HepG2 (cell line): Measurements from ENCODE around the gene FLAD1. TPM values are rescaled to one million over a fixed set of nuclear protein-coding genes. Genes with fewer than 3 reads are reported as not detected.
A peak's percentile ranks its signal among the peaks of the same experiment; 100 is the strongest.

ENCODE experiments used
- FOXC1 ChIP-seq: sonication (generic); formaldehyde crosslinking; IDR thresholded peaks from 2 replicates; pipeline ENCODE4 v1.8.0; 2022; ENCODE audit warnings: mild to moderate bottlenecking, missing genetic modification reagents, borderline replicate concordance
- FOXO1 ChIP-seq: sonication (generic); formaldehyde crosslinking; IDR thresholded peaks from 2 replicates; pipeline ENCODE4 v1.4.0; 2020; ENCODE audit warnings: missing genetic modification reagents
- HDAC6 ChIP-seq: fragments of 200-600 bp; sonication (generic); IDR thresholded peaks from 2 replicates; pipeline ENCODE4 v1.7.0; 2017; ENCODE audit warnings: mild to moderate bottlenecking, antibody characterized with exemption, low read length, low read depth
- MTA1 ChIP-seq: sonication (generic); formaldehyde crosslinking; IDR thresholded peaks from 2 replicates; pipeline ENCODE4 v1.4.0; 2020; ENCODE audit warnings: missing genetic modification reagents, mild to moderate bottlenecking, borderline replicate concordance
- NFRKB ChIP-seq: fragments of 450-650 bp; IDR thresholded peaks from 2 replicates; pipeline ENCODE4 v1.6.1; 2017
- RELA ChIP-seq: sonication (generic); formaldehyde crosslinking; IDR thresholded peaks from 2 replicates; pipeline ENCODE4 v1.4.0; 2020; ENCODE audit warnings: missing genetic modification reagents
- SMAD1 ChIP-seq: sonication (generic); formaldehyde crosslinking; IDR thresholded peaks from 2 replicates; pipeline ENCODE4 v1.4.0; 2020; ENCODE audit warnings: missing genetic modification reagents, low read depth, mild to moderate bottlenecking, borderline replicate concordance
- ZFP90 ChIP-seq: sonication (generic); formaldehyde crosslinking; IDR thresholded peaks from 2 replicates; pipeline ENCODE4 v1.8.0; 2022; ENCODE audit warnings: missing genetic modification reagents, mild to moderate bottlenecking, inconsistent platforms, borderline replicate concordance
- ZNF317 ChIP-seq: sonication (generic); formaldehyde crosslinking; IDR thresholded peaks from 2 replicates; pipeline ENCODE4 v1.5.0; 2020; ENCODE audit warnings: mild to moderate bottlenecking, missing genetic modification reagents
- ZNF576 ChIP-seq: sonication (generic); formaldehyde crosslinking; IDR thresholded peaks from 2 replicates; pipeline ENCODE4 v1.4.0; 2020; ENCODE audit warnings: mild to moderate bottlenecking, missing genetic modification reagents
- ZNF605 ChIP-seq: sonication (generic); formaldehyde crosslinking; IDR thresholded peaks from 2 replicates; pipeline ENCODE4 v1.8.0; 2022; ENCODE audit warnings: mild to moderate bottlenecking, missing genetic modification reagents
- polyA plus RNA-seq, 8 experiments: library from polyadenylated mRNA; depleted of rRNA in 3 of 8; stranded (reverse) in 7 of 8; unstranded in 1 of 8; fragments of >200 nt; fragmentation: Illumina TruSeq in 4 of 8; extraction: Trizol in 4 of 8; gene quantifications; 2 replicates each; pipeline versions ENCODE4 v1.2.1 to v1.2.3, GENCODE V29; 2011 to 2016; ENCODE audit warnings: low read depth in 4 of 8, missing spikeins in 1 of 8, mixed read lengths in 1 of 8; ENCODE audit not compliant: insufficient read depth in 1 of 8
- total RNA-seq, 5 experiments: library from RNA; depleted of rRNA; stranded (reverse); fragments of >200 nt; fragmentation: Illumina TruSeq; extraction: Trizol; gene quantifications; 2 replicates each; pipeline ENCODE4 v1.2.3, GENCODE V29; 2016; ENCODE audit warnings: low read depth in 1 of 5
- TF ChIP-seq, protein P1 (sequence below): sonication (generic); formaldehyde crosslinking; IDR thresholded peaks from 2 replicates; pipeline ENCODE4 v1.5.1; 2020; ENCODE audit warnings: mild to moderate bottlenecking, missing genetic modification reagents, moderate library complexity
- TF ChIP-seq, protein P2 (sequence below), 2 experiments: sonication (generic) in 1 of 2; formaldehyde crosslinking in 1 of 2; IDR thresholded peaks; 2 replicates each; pipeline versions ENCODE4 v1.4.0 to v1.6.1; 2016 to 2020; ENCODE audit warnings: borderline replicate concordance in 1 of 2, low read depth in 1 of 2, mild to moderate bottlenecking in 1 of 2, missing genetic modification reagents in 1 of 2
- TF ChIP-seq, protein P3 (sequence below): sonication (generic); formaldehyde crosslinking; IDR thresholded peaks from 2 replicates; pipeline ENCODE4 v1.4.0; 2020; ENCODE audit warnings: missing genetic modification reagents, borderline replicate concordance

FLAD1 gene
- total and polyA plus RNA-seq, 2 of the 13 experiments (the other 11 are each of a cell fraction or from before 2014, with no cell fraction given) = 25.9 to 32.8 TPM

DNA sequence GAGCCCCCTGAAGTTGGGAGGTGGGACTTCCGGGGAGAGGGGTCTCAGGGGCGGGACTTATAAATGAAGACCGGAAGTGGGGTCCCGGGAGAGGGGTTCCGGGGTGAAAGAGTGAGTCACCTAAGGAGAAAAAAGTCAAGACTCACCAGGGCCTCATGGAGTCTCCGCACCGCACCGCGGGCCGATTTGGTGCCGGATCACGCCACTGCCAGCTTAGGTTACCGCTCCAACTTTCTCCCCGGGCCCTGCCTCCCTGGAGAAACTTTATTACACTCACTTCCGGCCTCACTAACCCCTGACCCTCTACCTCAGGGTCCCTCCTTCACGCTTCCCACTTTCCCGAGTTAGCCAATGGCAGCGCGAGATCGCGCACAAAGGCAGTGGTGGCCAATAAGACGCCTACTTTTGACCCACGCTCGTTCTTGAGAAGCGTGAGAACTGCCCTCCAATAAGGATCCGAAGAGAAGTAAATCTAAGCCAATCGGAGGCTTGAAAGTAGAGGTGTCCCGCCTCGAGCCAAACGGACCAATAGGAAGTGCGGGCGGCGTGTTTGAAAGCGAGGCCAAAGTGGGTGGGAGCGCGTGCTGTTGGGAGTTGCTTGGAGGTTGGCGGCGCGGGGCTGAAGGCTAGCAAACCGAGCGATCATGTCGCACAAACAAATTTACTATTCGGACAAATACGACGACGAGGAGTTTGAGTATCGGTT lies 8.9 kb upstream of the FLAD1 start, which contains the start of gene CKS1B (continued):
- TF ChIP-seq, protein P1, sequence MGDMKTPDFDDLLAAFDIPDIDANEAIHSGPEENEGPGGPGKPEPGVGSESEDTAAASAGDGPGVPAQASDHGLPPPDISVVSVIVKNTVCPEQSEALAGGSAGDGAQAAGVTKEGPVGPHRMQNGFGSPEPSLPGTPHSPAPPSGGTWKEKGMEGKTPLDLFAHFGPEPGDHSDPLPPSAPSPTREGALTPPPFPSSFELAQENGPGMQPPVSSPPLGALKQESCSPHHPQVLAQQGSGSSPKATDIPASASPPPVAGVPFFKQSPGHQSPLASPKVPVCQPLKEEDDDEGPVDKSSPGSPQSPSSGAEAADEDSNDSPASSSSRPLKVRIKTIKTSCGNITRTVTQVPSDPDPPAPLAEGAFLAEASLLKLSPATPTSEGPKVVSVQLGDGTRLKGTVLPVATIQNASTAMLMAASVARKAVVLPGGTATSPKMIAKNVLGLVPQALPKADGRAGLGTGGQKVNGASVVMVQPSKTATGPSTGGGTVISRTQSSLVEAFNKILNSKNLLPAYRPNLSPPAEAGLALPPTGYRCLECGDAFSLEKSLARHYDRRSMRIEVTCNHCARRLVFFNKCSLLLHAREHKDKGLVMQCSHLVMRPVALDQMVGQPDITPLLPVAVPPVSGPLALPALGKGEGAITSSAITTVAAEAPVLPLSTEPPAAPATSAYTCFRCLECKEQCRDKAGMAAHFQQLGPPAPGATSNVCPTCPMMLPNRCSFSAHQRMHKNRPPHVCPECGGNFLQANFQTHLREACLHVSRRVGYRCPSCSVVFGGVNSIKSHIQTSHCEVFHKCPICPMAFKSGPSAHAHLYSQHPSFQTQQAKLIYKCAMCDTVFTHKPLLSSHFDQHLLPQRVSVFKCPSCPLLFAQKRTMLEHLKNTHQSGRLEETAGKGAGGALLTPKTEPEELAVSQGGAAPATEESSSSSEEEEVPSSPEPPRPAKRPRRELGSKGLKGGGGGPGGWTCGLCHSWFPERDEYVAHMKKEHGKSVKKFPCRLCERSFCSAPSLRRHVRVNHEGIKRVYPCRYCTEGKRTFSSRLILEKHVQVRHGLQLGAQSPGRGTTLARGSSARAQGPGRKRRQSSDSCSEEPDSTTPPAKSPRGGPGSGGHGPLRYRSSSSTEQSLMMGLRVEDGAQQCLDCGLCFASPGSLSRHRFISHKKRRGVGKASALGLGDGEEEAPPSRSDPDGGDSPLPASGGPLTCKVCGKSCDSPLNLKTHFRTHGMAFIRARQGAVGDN = peak; percentile 95
- TF ChIP-seq, protein P2, sequence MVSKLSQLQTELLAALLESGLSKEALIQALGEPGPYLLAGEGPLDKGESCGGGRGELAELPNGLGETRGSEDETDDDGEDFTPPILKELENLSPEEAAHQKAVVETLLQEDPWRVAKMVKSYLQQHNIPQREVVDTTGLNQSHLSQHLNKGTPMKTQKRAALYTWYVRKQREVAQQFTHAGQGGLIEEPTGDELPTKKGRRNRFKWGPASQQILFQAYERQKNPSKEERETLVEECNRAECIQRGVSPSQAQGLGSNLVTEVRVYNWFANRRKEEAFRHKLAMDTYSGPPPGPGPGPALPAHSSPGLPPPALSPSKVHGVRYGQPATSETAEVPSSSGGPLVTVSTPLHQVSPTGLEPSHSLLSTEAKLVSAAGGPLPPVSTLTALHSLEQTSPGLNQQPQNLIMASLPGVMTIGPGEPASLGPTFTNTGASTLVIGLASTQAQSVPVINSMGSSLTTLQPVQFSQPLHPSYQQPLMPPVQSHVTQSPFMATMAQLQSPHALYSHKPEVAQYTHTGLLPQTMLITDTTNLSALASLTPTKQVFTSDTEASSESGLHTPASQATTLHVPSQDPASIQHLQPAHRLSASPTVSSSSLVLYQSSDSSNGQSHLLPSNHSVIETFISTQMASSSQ (IDR thresholded peaks at IDR 0.05; ENCODE audit: low read depth) = no peak
- TF ChIP-seq, protein P2 (CRISPR knock-in tag; IDR thresholded peaks at IDR 0.05; ENCODE audit: borderline replicate concordance) = no peak; the same call in 1 of the 2 replicates
- peak; percentile 77; the same call in 1 of the 2 replicates for TF ChIP-seq ZNF317 (CRISPR knock-in tag)
- TF ChIP-seq ZFP90 (CRISPR knock-in tag) = peak; percentile 3; the same call in 1 of the 2 replicates
- TF ChIP-seq HDAC6 = no peak
- peak; percentile 52; the same call in 1 of the 2 replicates for TF ChIP-seq MTA1 (CRISPR knock-in tag)
- no peak for TF ChIP-seq NFRKB
- no peak for TF ChIP-seq SMAD1 (CRISPR knock-in tag)
- no peak for TF ChIP-seq RELA (CRISPR knock-in tag)
- TF ChIP-seq ZNF605 = peak; percentile 50; the same call in 1 of the 2 replicates
- no peak for TF ChIP-seq ZNF576 (CRISPR knock-in tag)
- no peak for TF ChIP-seq FOXO1 (CRISPR knock-in tag)
- TF ChIP-seq, protein P3, sequence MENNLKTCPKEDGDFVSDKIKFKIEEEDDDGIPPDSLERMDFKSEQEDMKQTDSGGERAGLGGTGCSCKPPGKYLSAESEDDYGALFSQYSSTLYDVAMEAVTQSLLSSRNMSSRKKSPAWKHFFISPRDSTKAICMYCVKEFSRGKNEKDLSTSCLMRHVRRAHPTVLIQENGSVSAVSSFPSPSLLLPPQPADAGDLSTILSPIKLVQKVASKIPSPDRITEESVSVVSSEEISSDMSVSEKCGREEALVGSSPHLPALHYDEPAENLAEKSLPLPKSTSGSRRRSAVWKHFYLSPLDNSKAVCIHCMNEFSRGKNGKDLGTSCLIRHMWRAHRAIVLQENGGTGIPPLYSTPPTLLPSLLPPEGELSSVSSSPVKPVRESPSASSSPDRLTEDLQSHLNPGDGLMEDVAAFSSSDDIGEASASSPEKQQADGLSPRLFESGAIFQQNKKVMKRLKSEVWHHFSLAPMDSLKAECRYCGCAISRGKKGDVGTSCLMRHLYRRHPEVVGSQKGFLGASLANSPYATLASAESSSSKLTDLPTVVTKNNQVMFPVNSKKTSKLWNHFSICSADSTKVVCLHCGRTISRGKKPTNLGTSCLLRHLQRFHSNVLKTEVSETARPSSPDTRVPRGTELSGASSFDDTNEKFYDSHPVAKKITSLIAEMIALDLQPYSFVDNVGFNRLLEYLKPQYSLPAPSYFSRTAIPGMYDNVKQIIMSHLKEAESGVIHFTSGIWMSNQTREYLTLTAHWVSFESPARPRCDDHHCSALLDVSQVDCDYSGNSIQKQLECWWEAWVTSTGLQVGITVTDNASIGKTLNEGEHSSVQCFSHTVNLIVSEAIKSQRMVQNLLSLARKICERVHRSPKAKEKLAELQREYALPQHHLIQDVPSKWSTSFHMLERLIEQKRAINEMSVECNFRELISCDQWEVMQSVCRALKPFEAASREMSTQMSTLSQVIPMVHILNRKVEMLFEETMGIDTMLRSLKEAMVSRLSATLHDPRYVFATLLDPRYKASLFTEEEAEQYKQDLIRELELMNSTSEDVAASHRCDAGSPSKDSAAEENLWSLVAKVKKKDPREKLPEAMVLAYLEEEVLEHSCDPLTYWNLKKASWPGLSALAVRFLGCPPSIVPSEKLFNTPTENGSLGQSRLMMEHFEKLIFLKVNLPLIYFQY (CRISPR knock-in tag) = no peak
- TF ChIP-seq FOXC1 (CRISPR knock-in tag) = no peak
